ENCODE measurements around the gene CES2.
"Not testable (repeated sequence)": the region's sequence is repeated elsewhere in the genome, so short reads cannot be mapped to it uniquely, and the experiment has no call there.

Gene CES2

DNA sequence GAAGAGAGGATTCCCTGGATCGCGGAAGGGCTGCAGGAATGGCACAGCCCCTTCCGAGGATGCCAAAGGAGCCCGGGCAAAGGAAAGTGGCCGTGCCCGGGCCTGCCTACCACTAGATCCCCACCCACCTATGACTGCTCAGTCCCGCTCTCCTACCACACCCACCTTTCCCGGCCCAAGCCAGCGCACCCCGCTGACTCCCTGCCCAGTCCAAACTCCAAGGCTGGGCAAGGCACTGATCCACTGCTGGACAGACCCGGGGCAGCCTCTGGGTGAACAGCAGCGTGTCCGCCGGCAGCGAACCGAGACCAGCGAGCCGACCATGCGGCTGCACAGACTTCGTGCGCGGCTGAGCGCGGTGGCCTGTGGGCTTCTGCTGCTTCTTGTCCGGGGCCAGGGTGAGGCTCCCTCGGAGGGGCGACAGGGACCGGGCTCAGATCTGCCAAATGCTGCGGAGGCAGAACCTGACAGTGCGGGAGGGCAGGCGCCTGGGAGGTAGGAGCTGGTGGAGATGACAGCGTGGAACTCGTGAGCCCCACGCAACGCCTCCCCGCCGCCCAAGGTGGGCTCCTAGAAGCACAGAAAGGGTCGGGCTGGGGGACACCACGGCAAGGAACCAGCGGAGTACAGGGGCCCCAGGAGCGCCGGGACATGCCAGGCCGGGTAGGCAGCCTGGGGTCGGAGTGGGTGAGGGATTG lies at the start of gene CES2:
Gene CES2 (plus strand): TSS at position 203 of the 698 bp plus-strand sequence. CDS start 120 bp downstream, at position 323.
- no peak for DNase-seq

- no peak for DNase-seq
Observed at GRCh38 chr16:66886321-66886720, 49.0 kb upstream of the CES2 start.

GRCh38 chr16:66886914-66887313 lies 48.4 kb upstream of the CES2 start:
- no peak for DNase-seq

DNA sequence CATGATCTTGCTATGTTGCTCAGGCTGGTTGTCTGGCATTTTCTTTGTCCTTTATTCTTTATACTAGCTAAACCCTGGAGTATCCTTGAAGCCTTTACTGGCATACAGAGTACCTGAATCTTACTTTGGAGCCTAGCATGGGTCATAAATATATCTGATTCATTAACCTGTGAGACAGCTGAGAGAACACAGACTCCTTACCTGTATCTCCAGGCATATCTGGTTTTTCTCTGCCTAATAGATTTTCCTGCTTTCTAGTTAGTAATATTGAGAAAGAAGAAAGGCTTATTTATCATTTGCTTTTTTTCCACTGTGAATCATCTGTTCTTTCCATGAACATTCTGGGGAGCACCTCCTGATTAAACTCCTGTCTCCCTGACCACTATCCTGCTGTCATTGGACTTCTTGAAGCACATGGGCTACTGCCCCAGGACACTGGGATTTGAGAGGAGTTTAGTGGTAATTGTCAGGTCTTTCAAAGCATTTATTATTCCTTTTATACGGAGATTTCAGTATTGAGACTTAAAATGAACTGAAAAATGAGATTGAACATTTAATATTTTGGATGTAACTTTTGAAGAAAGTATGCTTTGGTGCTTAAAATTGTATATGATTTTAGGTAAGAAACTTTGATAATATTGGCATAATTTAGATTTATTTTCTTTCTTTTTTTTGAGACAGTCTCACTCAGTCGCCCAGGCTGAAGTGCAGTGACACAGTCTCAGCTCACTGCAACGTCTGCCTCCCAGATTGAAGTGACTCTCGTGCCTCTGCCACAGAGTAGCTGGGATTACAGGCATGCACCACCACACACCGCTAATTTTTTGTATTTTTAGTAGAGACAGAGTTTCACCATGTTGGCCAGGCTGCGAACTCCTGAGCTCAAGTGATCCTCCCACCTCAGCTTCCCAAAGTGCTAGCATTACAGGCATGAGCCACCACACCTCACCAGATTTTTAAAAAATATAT lies 46.4 kb upstream of the CES2 start:
- DNase-seq, result no peak

- no peak for DNase-seq
Observed at GRCh38 chr16:66889622-66890021, 45.7 kb upstream of the CES2 start.

DNA sequence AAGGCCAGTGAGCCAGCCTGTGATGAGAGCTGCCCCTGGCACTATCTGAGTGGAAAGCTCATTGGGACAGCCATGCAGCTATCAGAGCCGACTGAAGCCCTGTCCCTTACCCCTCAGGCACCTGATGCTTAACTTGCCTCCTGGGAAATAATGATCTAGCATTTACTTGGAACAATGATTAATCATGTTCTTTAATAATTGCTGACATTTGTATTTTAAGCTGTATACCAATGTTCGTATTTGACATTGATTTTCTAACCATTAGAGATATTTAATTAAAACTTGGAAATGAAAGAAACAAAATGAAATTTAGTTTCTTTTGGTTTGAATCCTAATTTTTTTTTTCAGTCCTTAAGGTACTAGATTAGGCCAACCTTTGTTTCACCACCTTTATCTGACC lies 44.5 kb upstream of the CES2 start:
- DNase-seq, result no peak

DNA sequence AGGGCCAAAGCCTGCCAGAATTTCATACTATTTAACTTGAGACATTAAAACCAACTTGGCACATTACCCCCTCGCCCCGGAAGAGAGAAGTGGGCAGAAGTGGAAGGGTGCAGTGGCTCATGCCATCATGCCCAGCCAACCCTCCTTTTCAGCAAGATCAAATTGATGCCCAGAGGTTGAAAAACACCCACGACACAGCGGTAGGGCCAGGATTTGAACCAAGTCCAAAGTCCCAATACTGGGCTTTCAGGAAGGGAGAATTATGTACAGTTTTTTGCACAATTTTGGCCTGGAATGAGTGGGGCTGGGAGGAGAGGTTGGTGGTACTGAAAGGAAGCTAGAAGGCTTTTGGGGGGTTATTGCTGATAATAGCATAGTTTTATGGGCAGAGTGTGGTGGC lies 44.0 kb upstream of the CES2 start:
- DNase-seq, result no peak

GRCh38 chr16:66891797-66892196 lies 43.5 kb upstream of the CES2 start:
- DNase-seq, result no peak

DNA sequence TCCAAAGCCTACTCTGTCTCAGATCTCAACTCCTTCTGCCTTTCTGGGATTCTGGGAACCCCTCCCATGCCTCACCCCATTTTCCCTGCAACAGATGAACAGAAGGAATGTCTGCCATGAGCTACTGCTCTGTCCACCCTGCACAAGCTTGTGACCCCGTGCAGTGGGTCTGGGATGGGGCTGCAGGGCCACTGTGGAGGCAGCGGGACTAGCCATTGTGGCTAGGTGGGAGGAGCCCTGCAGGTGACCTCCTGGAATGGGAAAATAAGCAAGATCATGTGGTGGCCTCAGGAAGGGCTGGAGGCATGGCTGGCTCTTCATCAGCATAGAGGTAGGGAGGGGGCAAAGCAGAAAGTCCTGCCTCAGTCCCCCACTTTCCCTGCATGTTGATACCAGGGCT lies 41.3 kb upstream of the CES2 start:
- no peak for DNase-seq

DNA sequence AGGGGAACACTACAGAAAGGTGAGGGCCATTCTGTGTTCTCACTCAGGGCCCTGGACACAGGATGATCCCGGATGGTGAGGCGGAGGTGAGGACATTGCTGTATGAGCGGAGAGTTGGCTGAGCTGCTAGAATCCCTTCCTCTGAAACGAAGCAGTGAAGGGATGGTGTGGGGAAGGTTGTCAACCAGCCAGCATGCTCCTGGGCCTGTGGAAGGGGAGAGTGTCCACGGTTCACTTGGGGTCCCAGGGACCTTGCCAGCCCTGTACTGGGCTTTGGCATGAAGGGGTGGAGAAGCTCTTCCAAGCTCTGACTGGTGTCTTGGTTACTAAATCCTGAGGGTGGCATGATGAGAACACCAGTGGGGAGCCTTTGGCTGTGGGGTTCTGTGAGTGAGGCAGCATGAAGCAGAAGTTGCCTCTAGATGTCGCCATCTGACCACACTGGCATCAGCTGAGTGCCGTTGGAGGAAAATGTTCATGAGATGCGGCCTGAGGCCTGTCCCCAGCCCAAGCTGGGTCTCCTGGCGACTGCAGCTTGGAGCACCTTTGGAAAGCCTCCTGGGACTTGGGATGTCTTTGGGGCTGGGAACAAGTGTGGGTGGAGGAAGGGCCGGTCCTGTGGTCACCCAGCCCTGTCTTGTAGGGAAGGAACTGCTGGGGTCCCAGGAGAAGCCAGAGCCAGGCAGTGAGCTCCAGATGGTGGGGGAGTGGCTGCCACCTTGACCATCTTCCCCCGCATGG lies 40.2 kb upstream of the CES2 start:
- peak; percentile 33 for DNase-seq

DNA sequence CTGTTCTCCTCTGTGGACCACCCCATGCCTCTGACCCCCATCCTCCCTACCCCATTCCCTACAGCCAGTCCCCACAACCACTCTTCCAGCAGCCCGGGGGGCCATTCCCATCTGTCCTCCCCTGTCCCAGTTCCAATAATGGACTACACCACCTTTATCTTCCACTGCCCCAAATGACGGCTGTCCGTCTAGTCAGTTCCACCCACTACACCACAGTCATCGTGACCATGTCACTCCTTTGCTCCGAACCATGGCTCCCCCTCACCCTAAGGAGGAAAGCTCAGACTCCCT lies 39.7 kb upstream of the CES2 start:
- DNase-seq, result no peak

DNA sequence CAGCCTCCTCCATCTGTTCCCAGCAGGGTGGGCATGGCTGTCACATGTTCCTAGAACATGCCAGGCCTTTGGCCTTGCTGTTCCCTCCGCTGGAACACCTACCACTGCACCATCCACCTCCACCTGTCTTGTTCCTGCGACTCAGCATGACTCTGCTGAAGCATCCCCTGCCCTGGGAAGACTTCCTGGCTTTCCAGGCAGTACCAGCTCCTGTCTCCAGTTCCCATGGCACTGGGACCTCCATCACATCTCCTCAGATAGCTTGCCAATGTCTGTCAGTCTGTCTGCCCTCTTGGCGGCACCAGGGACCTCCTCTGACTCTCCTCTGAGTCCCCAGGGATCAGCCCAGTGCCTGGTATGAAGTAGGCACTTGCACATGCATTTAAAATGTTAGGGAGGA lies 39.3 kb upstream of the CES2 start:
- no peak for DNase-seq

GRCh38 chr16:66896682-66897081 lies 38.6 kb upstream of the CES2 start:
- not testable (repeated sequence) for DNase-seq

DNA sequence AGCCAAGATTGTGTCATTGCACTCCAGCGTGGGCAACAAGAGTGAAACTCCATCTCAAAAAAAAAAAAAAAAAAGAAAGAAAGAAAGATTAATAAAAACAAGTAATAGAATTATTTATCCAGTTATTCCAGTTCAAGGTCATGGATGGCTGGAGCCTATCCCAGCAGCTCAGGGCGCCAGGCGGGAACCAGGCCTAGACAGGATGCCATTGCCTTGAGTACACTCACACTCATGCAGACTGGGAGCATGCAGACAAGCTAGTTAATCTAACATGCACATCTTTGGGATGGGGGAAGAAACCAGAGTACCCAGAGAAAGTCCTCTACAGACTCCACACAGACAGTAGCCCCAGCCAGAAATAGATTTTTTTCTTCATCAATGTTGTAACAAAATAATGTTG lies 37.1 kb upstream of the CES2 start:
- DNase-seq, result no peak

DNA sequence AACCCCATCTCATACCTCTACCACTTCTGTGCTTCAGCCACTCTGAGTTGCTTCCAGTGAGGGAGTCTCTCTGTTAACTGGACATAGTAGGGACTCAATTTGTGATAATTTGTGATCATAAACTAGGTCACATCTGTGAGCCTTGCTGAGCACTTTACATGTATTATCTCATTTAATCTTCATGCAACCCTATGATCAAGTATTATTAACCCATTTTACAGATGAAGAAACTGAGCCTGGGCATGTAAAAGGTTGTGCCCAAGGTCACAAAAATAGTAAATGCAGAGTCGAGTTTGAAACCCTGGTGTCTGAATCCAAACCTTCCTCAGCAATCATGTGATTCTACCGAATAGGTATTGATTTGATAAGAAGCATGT lies 36.4 kb upstream of the CES2 start:
- DNase-seq, result no peak

- no peak for DNase-seq
Observed at GRCh38 chr16:66899310-66899944, 35.9 kb upstream of the CES2 start.

GRCh38 chr16:66899945-66900710 lies 35.2 kb upstream of the CES2 start:
- DNase-seq, result peak; percentile 18

DNA sequence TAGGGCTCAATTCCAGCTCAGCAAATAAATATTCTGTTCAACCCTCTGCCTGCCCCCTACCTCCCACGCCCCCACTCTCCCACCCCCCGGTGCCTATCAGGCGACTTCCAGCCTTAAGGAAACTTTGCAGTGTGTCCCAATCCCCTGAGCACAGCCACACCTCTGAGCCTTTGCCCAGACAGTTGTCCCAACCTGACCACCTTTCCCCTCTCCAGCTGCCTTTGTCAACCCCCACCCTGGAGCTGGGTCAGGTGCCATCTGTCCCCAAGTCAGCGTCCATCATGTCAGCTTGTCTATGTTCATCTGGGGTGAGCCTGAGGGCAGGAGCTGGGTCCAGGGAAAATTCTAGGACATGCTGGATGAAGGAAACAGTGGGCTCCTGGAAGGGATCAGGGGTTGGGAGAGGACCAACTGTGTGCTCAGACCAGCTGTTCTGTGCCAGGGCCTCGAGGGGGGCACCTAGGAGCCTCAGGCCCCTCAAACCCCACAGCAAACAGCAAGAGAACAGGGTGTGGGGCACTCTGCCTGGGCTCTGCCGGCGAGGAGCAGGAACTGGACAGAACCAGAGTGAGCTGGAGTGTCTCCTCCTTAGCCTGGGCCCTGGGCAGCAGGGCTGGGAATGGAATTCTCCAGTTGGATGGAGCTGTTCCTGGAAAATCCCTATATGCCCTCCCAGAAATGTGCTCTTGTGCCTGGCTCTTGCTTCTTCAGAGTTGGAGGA lies 34.4 kb upstream of the CES2 start:
- DNase-seq, result no peak

DNA sequence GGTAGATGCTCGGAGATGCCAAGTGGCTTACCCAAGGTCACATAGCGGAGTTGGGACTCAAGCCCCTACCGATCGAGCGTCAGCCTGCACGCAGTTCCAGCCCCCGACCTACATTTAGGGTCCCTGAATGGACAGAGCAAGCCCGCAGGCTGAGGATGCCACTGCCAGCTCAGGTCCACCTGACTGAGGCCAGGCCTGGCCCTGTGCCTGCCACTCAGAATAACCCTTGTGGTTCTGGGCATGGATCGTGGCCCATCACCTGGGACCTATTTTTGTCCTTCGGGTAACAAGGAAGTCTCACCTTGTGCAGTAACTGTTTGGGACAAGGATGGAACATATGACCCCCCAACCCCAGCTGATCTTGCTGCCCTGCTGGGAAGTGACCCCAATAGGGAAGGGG lies 33.7 kb upstream of the CES2 start:
- DNase-seq, result no peak

GRCh38 chr16:66902648-66903543 lies 32.4 kb upstream of the CES2 start:
- no peak for DNase-seq

Data from NCI-H1105 (cell line).